VCaP (cell line): ENCODE measurements around the gene OLFML2B.

Experiments used
- H3K27ac ChIP-seq: fragments of 450-650 bp; 2 replicates; pipeline ENCODE4 v1.5.1; 2017
- CTCF ChIP-seq: fragments of 450-650 bp; conservative IDR thresholded peaks from 2 replicates; pipeline ENCODE4 v1.5.1; 2017; ENCODE audit warnings: mild to moderate bottlenecking, moderate library complexity

Gene OLFML2B

DNA sequence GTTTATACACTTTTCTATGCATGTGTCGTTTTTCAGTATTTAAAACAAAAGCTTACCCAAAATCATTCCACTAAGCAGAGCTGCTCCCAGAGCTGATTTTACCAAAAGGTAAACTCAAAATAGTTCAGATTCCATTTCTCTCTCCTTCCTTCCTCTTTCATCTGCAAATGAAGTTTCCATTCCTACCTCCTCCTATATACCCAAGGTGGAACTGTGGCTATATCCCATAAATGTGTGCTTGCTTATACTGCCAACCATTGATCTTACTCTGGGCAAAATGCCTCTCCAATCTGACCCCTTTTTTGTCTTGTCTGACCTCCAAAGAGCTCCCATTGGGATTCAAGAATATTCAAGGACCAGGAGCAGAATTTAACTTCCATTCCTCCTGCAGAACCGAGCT, 9.5 kb downstream of the OLFML2B start:
- H3K27ac ChIP-seq = no peak overlapping the region
- no peak for TF ChIP-seq CTCF

GRCh38 chr1:162013289-162013688, 10.4 kb downstream of the OLFML2B start:
- no peak for TF ChIP-seq CTCF
- no peak overlapping the region for H3K27ac ChIP-seq

DNA sequence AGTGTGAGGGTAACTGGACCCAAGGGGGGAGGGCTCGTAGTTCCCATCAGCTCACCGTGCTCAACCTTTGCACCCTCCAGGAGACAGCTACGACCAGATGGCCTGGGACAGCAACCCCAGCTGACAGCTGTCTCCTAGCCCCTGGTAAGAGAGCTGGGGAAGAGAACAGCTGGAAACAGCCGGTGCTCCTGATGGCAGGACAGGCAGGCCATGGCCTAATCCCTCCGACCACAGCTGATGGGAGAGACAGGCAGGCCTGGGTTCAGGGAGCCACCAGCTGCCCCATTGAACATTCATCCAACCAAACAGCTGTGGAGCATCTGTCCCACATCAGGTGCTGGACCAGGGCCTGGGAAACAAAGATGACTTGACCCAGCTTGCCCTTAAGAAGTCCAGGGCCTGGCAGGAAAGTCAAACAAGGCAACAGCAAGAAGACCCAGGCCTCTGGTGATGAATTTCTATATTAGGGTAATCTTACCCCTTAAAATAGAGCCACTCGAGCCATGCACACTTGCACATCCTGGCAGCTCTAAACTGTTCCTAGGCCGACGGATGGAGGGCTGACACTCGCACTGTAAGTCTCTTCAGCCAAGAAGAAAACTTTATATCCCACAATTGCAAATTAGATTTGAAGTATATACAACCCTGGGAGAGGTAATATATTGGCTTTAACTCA, 12.2 kb downstream of the OLFML2B start:
- no peak overlapping the region for H3K27ac ChIP-seq

DNA sequence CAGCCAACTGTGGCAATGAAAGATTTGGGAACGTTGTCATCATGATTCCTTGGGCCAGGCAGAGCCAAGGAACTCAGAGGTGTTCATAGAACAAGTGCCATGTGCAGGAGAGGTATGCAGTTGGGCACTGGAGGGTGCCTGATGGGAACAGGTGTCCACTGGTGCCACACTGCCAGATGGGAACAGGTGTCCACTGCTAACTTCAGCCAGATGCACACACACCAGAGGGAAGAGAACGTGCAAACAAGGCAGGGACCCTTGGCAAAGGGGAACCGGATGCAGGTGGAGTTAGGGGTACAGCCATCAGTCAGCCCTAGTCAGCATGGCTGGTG, 13.5 kb downstream of the OLFML2B start:
- no peak overlapping the region for H3K27ac ChIP-seq
- no peak for TF ChIP-seq CTCF

More for the DNA sequence above, 12.2 kb downstream of the OLFML2B start:
- TF ChIP-seq CTCF = no peak

GRCh38 chr1:162009501-162010174, 14.0 kb downstream of the OLFML2B start:
- no peak overlapping the region for H3K27ac ChIP-seq
- no peak for TF ChIP-seq CTCF

DNA sequence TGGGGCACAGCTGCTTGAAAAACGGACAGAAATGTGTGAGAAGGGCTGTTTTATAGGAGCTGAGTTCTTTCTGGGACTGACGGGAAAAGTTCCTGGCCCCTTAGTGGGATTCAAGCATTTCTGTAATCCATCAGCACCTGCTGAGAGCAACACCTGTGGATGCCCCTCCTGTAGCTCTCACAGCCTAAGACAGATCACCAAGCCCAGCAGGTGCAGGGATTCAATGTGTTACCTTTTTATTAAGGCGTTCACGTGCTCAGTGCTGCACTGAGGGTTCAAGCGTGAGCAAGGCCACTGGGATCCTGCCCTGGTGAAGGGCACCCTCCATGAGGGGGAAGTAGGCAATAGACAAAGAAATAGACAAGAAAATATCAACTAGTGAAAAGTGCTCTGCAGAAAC, 14.9 kb downstream of the OLFML2B start:
- no peak for TF ChIP-seq CTCF
- H3K27ac ChIP-seq = no peak overlapping the region

DNA sequence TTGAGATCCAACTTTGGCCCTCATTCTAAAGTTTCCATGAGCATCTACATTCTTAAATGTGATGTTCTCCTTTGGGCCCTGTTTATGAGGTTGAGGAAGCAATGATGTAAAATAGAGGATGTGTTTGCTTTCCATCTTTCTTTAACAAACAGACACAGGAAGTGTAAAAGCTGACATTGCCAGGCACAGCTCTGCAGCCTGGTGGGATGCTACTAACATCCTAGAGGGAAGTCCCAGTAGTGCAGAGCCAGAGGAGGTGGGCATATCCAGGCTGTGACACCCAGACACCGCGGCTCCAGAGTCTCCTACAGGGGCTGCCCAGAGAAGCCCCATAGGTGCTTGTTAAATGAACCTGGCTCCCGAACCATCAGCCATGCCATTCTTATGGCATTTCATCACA, 16.2 kb downstream of the OLFML2B start:
- TF ChIP-seq CTCF = no peak
- no peak overlapping the region for H3K27ac ChIP-seq
